Measurements from ENCODE around the gene IQCH. TPM values are rescaled to one million over a fixed set of nuclear protein-coding genes. Genes with fewer than 3 reads are reported as not detected.

The IQCH gene
- total RNA-seq, 2 donors from 2014 or later: 0.93 to 2.2 TPM

DNA sequence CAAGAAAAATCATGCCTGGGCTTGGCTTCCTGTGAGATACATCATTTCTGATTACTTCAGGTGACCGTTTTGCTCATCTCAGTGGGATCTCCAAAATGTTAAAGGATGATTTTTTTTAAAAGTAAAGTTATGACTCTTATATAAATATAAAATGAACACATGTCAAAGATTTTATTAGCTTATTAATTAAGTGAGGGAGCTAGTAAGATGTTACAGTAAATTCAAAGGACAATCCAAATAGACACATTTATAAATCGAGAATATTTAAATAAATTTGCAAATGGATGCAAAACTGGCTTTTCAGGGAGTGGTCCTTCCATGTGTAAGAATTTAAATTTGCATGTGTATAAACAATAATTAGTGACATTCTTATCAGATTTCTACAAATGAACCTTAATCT, 87.0 kb downstream of the IQCH start:
- DNase-seq: no peak
- H3K36me3 ChIP-seq: no peaks in the 10 kb centered on the region
- H3K27me3 ChIP-seq: no peaks in the 10 kb centered on the region
- no peak overlapping the region for H3K4me3 ChIP-seq
- intact Hi-C loops (cut with DNase I): no loop called here
- H3K4me1 ChIP-seq: no peaks in the 10 kb centered on the region
- H3K9ac ChIP-seq (ENCODE audit: low read depth in 2 of 2, low read length in 2 of 2): no peak overlapping the region
- no peak overlapping the region for H3K27ac ChIP-seq
- TF ChIP-seq, protein P1, sequence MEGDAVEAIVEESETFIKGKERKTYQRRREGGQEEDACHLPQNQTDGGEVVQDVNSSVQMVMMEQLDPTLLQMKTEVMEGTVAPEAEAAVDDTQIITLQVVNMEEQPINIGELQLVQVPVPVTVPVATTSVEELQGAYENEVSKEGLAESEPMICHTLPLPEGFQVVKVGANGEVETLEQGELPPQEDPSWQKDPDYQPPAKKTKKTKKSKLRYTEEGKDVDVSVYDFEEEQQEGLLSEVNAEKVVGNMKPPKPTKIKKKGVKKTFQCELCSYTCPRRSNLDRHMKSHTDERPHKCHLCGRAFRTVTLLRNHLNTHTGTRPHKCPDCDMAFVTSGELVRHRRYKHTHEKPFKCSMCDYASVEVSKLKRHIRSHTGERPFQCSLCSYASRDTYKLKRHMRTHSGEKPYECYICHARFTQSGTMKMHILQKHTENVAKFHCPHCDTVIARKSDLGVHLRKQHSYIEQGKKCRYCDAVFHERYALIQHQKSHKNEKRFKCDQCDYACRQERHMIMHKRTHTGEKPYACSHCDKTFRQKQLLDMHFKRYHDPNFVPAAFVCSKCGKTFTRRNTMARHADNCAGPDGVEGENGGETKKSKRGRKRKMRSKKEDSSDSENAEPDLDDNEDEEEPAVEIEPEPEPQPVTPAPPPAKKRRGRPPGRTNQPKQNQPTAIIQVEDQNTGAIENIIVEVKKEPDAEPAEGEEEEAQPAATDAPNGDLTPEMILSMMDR (IDR thresholded peaks at IDR 0.05): no peak
- no peaks in the 10 kb centered on the region for H3K9me3 ChIP-seq

DNA sequence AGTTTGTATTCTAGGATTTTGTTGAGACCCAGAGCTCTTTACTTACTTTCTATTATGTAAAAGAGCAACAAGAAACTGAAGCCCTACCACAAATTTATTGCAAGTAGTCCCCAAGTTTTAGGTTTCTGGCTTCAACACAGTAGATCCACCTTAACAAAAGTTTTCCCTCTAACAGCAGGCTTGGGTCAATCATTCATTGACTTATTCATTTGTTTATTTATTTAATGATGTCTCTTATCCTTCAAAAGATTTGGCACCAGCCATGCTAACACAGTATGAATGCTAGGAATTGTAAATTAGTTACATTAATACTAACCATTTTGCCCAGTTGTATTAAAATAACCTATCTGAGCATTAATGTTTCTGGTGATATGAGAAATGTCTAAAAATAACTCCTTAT, 88.6 kb downstream of the IQCH start:
- intact Hi-C loops (cut with DNase I): no loop called here
- DNase-seq: no peak
- no peaks in the 10 kb centered on the region for H3K27me3 ChIP-seq

DNA sequence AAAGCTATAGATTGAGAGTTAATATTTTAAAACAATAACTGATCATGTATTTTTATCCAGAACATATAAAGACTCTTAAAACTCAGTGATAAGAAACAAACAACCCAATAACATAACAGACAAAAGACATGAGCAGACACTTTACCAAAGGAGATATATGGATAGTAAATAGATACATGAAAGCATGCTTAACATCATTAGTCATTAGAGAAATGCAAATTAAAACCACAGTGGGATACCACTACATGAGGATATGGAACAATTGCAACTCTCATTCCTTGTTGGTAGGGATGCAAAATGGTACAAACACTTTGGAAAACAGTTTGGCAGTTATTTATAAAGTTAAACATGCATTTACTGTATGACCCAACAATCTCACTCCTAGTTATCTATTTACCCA, 95.0 kb downstream of the IQCH start:
- Histone ChIP-seq H3K9ac (ENCODE audit: low read depth in 2 of 2, low read length in 2 of 2) (no peak overlapping the region), H3K4me1 (no peaks in the 10 kb centered on the region), H3K9me3 (no peaks in the 10 kb centered on the region), H3K27me3 (no peaks in the 10 kb centered on the region), H3K36me3 (no peaks in the 10 kb centered on the region), H3K27ac (no peak overlapping the region), H3K4me3 (no peak overlapping the region)
- TF ChIP-seq, protein P1 (IDR thresholded peaks at IDR 0.05): no peak
- intact Hi-C loops (cut with DNase I): no loop called here
- no peak for DNase-seq

More for the DNA sequence above, 88.6 kb downstream of the IQCH start:
- TF ChIP-seq, protein P1 (IDR thresholded peaks at IDR 0.05): no peak
- H3K36me3 ChIP-seq: no peaks in the 10 kb centered on the region
- no peak overlapping the region for H3K4me3 ChIP-seq
- H3K4me1 ChIP-seq: no peaks in the 10 kb centered on the region
- no peak overlapping the region for H3K27ac ChIP-seq
- no peaks in the 10 kb centered on the region for H3K9me3 ChIP-seq
- no peak overlapping the region for H3K9ac ChIP-seq (ENCODE audit: low read depth in 2 of 2, low read length in 2 of 2)

DNA sequence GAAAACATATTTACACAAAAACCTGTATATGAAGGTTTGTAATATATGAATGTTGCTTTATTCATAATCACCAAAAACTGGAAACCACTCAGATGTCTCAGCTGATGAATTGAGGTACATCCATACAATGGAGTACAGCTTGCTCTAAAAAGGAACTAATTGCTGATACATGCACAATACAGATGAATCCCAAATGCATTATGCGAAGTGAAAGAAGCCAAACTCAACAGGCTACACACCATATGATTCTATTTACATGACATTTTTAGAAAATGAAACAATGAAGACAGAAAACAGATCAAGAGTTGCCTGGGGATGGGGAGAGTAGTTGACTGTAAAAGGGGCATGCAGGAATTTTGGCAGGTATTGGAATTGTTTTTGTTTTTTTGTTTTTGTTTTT, 95.5 kb downstream of the IQCH start:
- H3K9ac ChIP-seq (ENCODE audit: low read depth in 2 of 2, low read length in 2 of 2): no peak overlapping the region
- no peak overlapping the region for H3K4me3 ChIP-seq
- intact Hi-C loops (cut with DNase I): no loop called here
- DNase-seq: no peak
- no peaks in the 10 kb centered on the region for H3K4me1 ChIP-seq
- no peaks in the 10 kb centered on the region for H3K27me3 ChIP-seq
- no peaks in the 10 kb centered on the region for H3K36me3 ChIP-seq
- no peak overlapping the region for H3K27ac ChIP-seq
- TF ChIP-seq, protein P1 (IDR thresholded peaks at IDR 0.05): no peak
- H3K9me3 ChIP-seq: no peaks in the 10 kb centered on the region

DNA sequence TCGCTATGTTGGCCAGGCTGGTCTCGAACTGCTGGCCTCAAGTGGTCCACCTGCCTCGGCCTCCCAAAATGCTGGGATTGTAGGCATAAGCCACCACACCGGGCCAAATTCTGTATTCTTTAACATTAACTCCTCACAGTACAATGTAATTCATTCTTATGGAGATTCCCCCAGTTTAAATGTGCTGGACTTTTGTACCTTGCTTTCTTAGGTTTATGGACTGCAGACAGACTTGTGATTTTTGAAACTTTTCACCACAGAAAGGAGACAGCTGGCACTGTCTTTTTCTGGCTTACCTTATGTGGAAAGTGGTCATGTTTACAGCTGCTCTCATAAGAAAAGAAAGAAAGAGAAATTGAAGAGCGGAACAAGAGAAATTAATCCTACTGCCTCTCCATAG, 103.8 kb downstream of the IQCH start:
- no peak overlapping the region for H3K4me3 ChIP-seq
- no peaks in the 10 kb centered on the region for H3K27me3 ChIP-seq
- intact Hi-C loops (cut with DNase I): no loop called here
- no peak overlapping the region for H3K9ac ChIP-seq (ENCODE audit: low read depth in 2 of 2, low read length in 2 of 2)
- TF ChIP-seq, protein P1 (IDR thresholded peaks at IDR 0.05): no peak
- H3K27ac ChIP-seq: no peak overlapping the region
- H3K9me3 ChIP-seq: no peaks in the 10 kb centered on the region
- no peaks in the 10 kb centered on the region for H3K4me1 ChIP-seq
- DNase-seq: no peak
- H3K36me3 ChIP-seq: no peaks in the 10 kb centered on the region

DNA sequence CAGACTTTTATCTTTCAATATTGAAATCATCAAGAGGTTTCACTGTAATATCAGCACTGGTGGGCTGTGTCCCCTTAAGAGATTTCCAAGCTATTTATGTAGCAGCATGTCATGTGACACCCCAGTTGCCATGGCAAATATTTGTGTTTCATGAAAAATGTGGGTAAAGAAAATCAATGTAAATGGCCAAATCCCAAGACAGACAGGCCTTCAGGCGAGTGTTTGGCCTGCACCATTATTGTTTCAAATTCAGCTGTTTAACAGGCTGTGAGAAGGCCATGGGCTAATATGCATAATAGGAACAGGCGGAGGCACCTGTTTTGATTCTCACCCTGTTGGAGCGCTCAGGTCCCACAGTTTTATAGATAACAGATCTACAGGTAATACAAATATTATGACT, 104.2 kb downstream of the IQCH start:
- H3K36me3 ChIP-seq: no peaks in the 10 kb centered on the region
- intact Hi-C loops (cut with DNase I): no loop called here
- no peaks in the 10 kb centered on the region for H3K9me3 ChIP-seq
- no peak overlapping the region for H3K9ac ChIP-seq (ENCODE audit: low read depth in 2 of 2, low read length in 2 of 2)
- H3K4me3 ChIP-seq: no peak overlapping the region
- H3K4me1 ChIP-seq: no peaks in the 10 kb centered on the region
- TF ChIP-seq, protein P1 (IDR thresholded peaks at IDR 0.05): no peak
- H3K27ac ChIP-seq: no peak overlapping the region
- no peaks in the 10 kb centered on the region for H3K27me3 ChIP-seq
- DNase-seq: no peak

Data from colonic mucosa (tissue), 4 donors.